Transverse colon (tissue), 4 donors: ENCODE results near the gene REST.

ENCODE experiments used
- POLR2AphosphoS5 ChIP-seq, 3 donors: sonication (generic); formaldehyde crosslinking; IDR thresholded peaks; one replicate each; pipeline ENCODE4 v1.6.1; 2016; ENCODE audit warnings: antibody characterized with exemption in 3 of 3
- TF ChIP-seq, protein P1 (sequence below), 5 experiments: fragments of 200-600 bp in 3 of 5; fragments of 450-650 bp in 2 of 5; sonication (generic) in 3 of 5; IDR thresholded peaks; 1 replicate in 2 of 5; 2 replicates in 3 of 5; pipeline ENCODE4 v1.5.1; 2016 to 2017; ENCODE audit warnings: antibody characterized with exemption in 5 of 5, inconsistent platforms in 3 of 5, mild to moderate bottlenecking in 2 of 5, moderate library complexity in 1 of 5

DNA sequence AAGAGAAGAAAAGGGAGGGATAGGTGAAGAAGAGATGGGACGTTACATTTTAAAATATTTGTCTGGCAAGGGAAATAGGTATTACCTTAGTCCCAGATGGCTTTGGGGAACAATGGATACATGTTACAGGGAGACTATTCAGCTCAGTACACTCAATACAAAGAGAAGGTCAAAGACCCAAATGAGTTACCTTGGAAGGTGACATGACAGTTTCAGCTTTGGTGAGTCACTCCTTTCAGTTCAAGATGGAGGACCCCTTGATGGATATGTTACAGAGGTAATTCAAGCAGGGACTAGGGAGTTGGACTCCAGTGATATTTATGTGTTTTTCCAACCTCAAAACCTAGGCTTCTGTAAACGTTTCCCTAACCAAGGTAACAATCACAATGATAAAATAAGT, 64.7 kb downstream of the REST start:
- no peak for TF ChIP-seq POLR2AphosphoS5 (IDR thresholded peaks at IDR 0.05)
- TF ChIP-seq, protein P1, sequence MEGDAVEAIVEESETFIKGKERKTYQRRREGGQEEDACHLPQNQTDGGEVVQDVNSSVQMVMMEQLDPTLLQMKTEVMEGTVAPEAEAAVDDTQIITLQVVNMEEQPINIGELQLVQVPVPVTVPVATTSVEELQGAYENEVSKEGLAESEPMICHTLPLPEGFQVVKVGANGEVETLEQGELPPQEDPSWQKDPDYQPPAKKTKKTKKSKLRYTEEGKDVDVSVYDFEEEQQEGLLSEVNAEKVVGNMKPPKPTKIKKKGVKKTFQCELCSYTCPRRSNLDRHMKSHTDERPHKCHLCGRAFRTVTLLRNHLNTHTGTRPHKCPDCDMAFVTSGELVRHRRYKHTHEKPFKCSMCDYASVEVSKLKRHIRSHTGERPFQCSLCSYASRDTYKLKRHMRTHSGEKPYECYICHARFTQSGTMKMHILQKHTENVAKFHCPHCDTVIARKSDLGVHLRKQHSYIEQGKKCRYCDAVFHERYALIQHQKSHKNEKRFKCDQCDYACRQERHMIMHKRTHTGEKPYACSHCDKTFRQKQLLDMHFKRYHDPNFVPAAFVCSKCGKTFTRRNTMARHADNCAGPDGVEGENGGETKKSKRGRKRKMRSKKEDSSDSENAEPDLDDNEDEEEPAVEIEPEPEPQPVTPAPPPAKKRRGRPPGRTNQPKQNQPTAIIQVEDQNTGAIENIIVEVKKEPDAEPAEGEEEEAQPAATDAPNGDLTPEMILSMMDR (IDR thresholded peaks at IDR 0.05): no peak
